ENCODE results near the gene ADGRD1. TPM values are rescaled to one million over a fixed set of nuclear protein-coding genes. Genes with fewer than 3 reads are reported as not detected.

Gene ADGRD1
- polyA plus RNA-seq, 1 of the 3 experiments (the other 2 are of a cell fraction), result not detected

DNA sequence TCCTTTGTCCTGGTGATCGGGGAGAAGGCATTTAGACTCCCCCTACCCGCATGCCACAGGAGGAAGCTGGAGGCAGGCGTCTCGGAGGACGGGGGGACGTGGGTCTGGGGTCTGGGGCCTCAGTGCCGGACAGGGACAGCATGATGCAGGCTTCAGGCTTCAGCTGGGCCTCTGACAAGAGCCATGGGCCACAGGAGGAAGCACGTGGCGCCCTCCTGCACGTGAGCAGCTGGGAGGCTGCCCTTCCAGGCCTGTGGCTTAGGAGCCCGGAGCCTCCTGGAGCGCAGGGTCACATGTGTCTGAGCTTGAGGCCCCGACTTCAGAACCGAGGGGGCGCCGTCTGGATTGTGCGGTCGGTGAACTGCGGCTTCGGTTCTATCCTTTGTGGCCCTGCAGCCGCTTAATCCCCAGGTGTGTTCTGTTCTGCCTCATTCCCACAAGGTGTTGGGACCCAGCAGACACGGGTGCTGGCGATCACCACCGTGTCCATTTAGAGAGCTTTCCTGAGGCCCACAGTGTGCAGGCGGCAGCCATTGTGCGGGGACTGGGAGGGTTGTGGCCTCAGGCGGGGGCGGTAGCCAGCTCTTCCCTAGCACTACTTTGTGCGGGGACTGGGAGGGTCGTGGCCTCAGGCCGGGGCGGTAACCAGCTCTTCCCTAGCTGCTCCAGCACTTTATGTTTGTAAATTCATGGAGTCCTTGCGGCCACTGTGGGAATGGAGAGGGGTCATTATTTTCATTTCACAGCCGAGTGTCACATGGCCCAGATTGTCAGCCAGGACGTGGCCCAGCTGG lies 150.2 kb downstream of the ADGRD1 start (continued):
- TF ChIP-seq, protein P1, sequence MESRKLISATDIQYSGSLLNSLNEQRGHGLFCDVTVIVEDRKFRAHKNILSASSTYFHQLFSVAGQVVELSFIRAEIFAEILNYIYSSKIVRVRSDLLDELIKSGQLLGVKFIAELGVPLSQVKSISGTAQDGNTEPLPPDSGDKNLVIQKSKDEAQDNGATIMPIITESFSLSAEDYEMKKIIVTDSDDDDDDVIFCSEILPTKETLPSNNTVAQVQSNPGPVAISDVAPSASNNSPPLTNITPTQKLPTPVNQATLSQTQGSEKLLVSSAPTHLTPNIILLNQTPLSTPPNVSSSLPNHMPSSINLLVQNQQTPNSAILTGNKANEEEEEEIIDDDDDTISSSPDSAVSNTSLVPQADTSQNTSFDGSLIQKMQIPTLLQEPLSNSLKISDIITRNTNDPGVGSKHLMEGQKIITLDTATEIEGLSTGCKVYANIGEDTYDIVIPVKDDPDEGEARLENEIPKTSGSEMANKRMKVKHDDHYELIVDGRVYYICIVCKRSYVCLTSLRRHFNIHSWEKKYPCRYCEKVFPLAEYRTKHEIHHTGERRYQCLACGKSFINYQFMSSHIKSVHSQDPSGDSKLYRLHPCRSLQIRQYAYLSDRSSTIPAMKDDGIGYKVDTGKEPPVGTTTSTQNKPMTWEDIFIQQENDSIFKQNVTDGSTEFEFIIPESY (IDR thresholded peaks at IDR 0.05; ENCODE audit: borderline replicate concordance, low read depth), result no peak
- no peak for TF ChIP-seq TEAD4 (IDR thresholded peaks at IDR 0.05; ENCODE audit: borderline replicate concordance, insufficient read depth)
- TF ChIP-seq RFX5 (IDR thresholded peaks at IDR 0.05; ENCODE audit: low read length), result no peak
- TF ChIP-seq FOXM1 (IDR thresholded peaks at IDR 0.05; ENCODE audit: low read depth), result no peak

DNA sequence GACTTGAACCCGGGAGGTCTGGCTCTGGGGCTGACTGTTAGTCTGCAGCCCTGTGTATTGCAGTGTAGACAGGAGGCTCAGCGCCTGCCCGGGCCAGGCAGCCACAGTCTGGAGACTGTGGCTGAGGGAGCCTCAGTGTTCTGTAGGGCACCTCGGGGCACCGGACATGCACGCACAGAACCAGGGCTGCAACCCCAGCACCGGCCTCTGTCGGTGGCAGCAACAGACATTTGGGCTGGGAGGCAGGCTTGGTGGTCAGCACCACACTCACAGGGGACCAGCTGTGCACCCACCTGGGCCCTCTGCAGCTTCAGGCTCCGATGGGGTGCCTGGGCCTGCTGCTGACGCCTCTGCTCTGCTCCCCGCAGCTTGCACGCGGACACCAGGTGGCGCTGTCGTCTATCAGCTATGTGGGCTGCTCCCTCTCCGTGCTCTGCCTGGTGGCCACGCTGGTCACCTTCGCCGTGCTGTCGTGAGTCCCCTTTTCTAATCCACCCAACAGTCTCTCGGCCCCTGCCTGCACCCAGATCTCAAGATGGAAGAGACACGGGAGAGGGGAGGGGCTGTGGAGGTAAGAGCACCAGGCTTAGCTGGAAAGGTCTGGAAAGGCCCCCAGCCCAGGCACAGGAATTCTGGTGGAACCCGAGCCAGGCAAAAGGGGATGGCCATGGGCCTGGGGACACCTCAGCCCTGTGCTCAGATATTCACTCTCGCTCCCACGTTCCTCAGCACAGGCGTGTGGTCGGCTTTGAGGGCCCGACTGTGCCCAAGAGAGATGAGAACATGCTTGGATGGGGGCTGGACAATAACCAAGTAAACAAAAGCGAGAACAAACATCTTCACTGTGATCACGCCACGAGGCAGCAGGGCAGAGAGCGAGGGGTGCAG lies 151.0 kb downstream of the ADGRD1 start:
- H3K36me3 ChIP-seq (replicated peaks in 1 of 2; ENCODE audit: control insufficient read depth in 1 of 2, insufficient read depth in 2 of 2, low read length in 1 of 2), result no peaks in the 10 kb centered on the region
- H4K20me1 ChIP-seq (ENCODE audit: insufficient read depth), result no peaks in the 10 kb centered on the region
- no peaks in the 10 kb centered on the region for H3K9me2 ChIP-seq
- WGBS (ENCODE audit: low lambda C conversion rate), result 50% methylated on average over 18 of the region's 32 CpGs
- H3K27ac ChIP-seq (ENCODE audit: low read depth in 2 of 2, low read length in 1 of 2), result no peak overlapping the region
- CTCF ChIA-PET, result interaction anchor here (0.7 to 6.2 kb wide), 65 partner anchors 9 to 792 kb away, joined by 3 to 164 read pairs (median 5); partner anchors contain the start of genes ADGRD1 and MMP17
- H3K4me1 ChIP-seq (ENCODE audit: control insufficient read depth in 1 of 2, insufficient read depth in 2 of 2, low read depth in 1 of 2, low read length in 1 of 2), result peaks cover 0 to 3% of the 10 kb centered on the region in 2 experiments; a peak in 1 of 4 replicates
- no peak overlapping the region for H3K9ac ChIP-seq
- peak overlapping the region in 1 of 2 experiments; percentile 37; a peak in 1 of 4 replicates for H3K4me3 ChIP-seq (ENCODE audit: low read depth in 2 of 2, low read length in 1 of 2)
- no peaks in the 10 kb centered on the region for H3F3A ChIP-seq (replicated peaks; ENCODE audit: insufficient read depth)
- POLR2A ChIA-PET, result interaction anchor here (0.6 to 1.2 kb wide), 2 partner anchors 118 to 726 kb away, joined by 3 read pairs; no protein-coding TSS in a partner anchor
- H3K79me2 ChIP-seq (ENCODE audit: insufficient read depth), result no peaks in the 10 kb centered on the region
- H3K4me2 ChIP-seq, result no peak overlapping the region
- H2AFZ ChIP-seq (ENCODE audit: low read depth), result no peak overlapping the region
- H3K9me3 ChIP-seq, result no peaks in the 10 kb centered on the region
- H3K27me3 ChIP-seq (ENCODE audit: insufficient read depth), result no peaks in the 10 kb centered on the region
- TF ChIP-seq NFIC (IDR thresholded peaks at IDR 0.05; ENCODE audit: borderline replicate concordance) (no peak), SIN3A (IDR thresholded peaks at IDR 0.05; ENCODE audit: borderline replicate concordance, low read depth, low read length) (no peak), CTCF (IDR thresholded peaks at IDR 0.05) (peak; percentile 27), MXI1 (IDR thresholded peaks at IDR 0.05; ENCODE audit: low read depth, low read length) (no peak), RAD21 (IDR thresholded peaks at IDR 0.05; ENCODE audit: low read length) (peak; percentile 89), CHD2 (IDR thresholded peaks at IDR 0.05; ENCODE audit: low read length, partially characterized antibody) (no peak), REST (IDR thresholded peaks at IDR 0.05; ENCODE audit: low read depth, low read length) (no peak), SMC3 (IDR thresholded peaks at IDR 0.05; ENCODE audit: low read depth, low read length) (peak; percentile 84), RCOR1 (IDR thresholded peaks at IDR 0.05; ENCODE audit: low read length) (no peak), MEF2A (IDR thresholded peaks at IDR 0.05; ENCODE audit: borderline replicate concordance, low read depth) (no peak)
- DNase-seq, result peak; percentile 92

Data from SK-N-SH (cell line).